H9 (cell line): ENCODE measurements around the gene TMED7. TPM values are rescaled to one million over a fixed set of nuclear protein-coding genes. Genes with fewer than 3 reads are reported as not detected.

Experiments used
- DNase-seq: peaks from one replicate; pipeline ENCODE4 v3.0.0-alpha.2; 2017
- H2AFZ ChIP-seq: one replicate; pipeline ENCODE4 v1.6.1; 2013; ENCODE audit warnings: mild to moderate bottlenecking, low read length, control low read depth, moderate library complexity
- H2AK5ac ChIP-seq: 2 replicates; pipeline ENCODE4 v1.6.1; 2013; ENCODE audit warnings: low read length, control low read depth, mixed read lengths; ENCODE audit not compliant: insufficient read length
- H2BK120ac ChIP-seq: one replicate; pipeline ENCODE4 v1.6.1; 2013; ENCODE audit warnings: low read depth, mild to moderate bottlenecking, low read length, control low read depth, inconsistent platforms; ENCODE audit not compliant: poor library complexity, severe bottlenecking
- H2BK12ac ChIP-seq: 2 replicates; pipeline ENCODE4 v1.6.1; 2013; ENCODE audit warnings: low read length, control low read depth, mixed read lengths, low read depth; ENCODE audit not compliant: insufficient read length
- H2BK15ac ChIP-seq: 2 replicates; pipeline ENCODE4 v1.6.1; 2013; ENCODE audit warnings: low read depth, low read length, control low read depth
- H2BK20ac ChIP-seq: one replicate; pipeline ENCODE4 v1.6.1; 2013; ENCODE audit warnings: low read depth, mild to moderate bottlenecking, low read length, control low read depth, inconsistent platforms; ENCODE audit not compliant: poor library complexity, severe bottlenecking
- H2BK5ac ChIP-seq: 2 replicates; pipeline ENCODE4 v1.6.1; 2013; ENCODE audit warnings: low read length, control low read depth, mixed read lengths; ENCODE audit not compliant: insufficient read length
- H3K14ac ChIP-seq: 2 replicates; pipeline ENCODE4 v1.6.1; 2013; ENCODE audit warnings: low read length, control low read depth; ENCODE audit not compliant: insufficient read depth
- H3K18ac ChIP-seq: 2 replicates; pipeline ENCODE4 v1.6.1; 2013; ENCODE audit warnings: low read depth, mild to moderate bottlenecking, mixed read lengths, low read length, control low read depth; ENCODE audit not compliant: insufficient read length
- H3K23ac ChIP-seq: 2 replicates; pipeline ENCODE4 v1.6.1; 2013; ENCODE audit warnings: low read length, control low read depth, mixed read lengths, low read depth; ENCODE audit not compliant: insufficient read length
- H3K23me2 ChIP-seq: 2 replicates; pipeline ENCODE4 v1.6.1; 2013; ENCODE audit warnings: low read depth, mild to moderate bottlenecking, mixed read lengths, low read length, control low read depth; ENCODE audit not compliant: insufficient read length, poor library complexity, severe bottlenecking
- H3K27ac ChIP-seq: 2 replicates; pipeline ENCODE4 v1.5.1; 2013; ENCODE audit warnings: low read length, control low read depth, mixed read lengths, low read depth; ENCODE audit not compliant: insufficient read length
- H3K27me3 ChIP-seq: 2 replicates; pipeline ENCODE4 v1.6.1; 2013; ENCODE audit warnings: low read length, control low read depth, inconsistent platforms; ENCODE audit not compliant: insufficient read depth
- H3K4ac ChIP-seq: 2 replicates; pipeline ENCODE4 v1.6.1; 2013; ENCODE audit warnings: low read depth, mild to moderate bottlenecking, control low read depth, inconsistent platforms, low read length, moderate library complexity
- H3K4me1 ChIP-seq: 2 replicates; pipeline ENCODE4 v1.6.1; 2013; ENCODE audit warnings: low read length, control low read depth, inconsistent platforms; ENCODE audit not compliant: insufficient read depth
- H3K4me2 ChIP-seq: 2 replicates; pipeline ENCODE4 v1.6.1; 2013; ENCODE audit warnings: low read length, control low read depth, mixed read lengths; ENCODE audit not compliant: insufficient read length, insufficient read depth
- H3K56ac ChIP-seq: 2 replicates; pipeline ENCODE4 v1.6.1; 2013; ENCODE audit warnings: low read depth, mild to moderate bottlenecking, mixed read lengths, low read length, control low read depth; ENCODE audit not compliant: insufficient read length
- H3K79me1 ChIP-seq: 2 replicates; pipeline ENCODE4 v1.6.1; 2013; ENCODE audit warnings: low read depth, mild to moderate bottlenecking, moderate library complexity, low read length, control low read depth, inconsistent platforms; ENCODE audit not compliant: insufficient read depth, poor library complexity, severe bottlenecking
- H3K79me2 ChIP-seq: 2 replicates; pipeline ENCODE4 v1.6.1; 2013; ENCODE audit warnings: low read length, control low read depth, inconsistent platforms; ENCODE audit not compliant: insufficient read depth
- H3K9ac ChIP-seq: 2 replicates; pipeline ENCODE4 v1.6.1; 2013; ENCODE audit warnings: low read length, control low read depth, mixed read lengths; ENCODE audit not compliant: insufficient read length; ENCODE audit errors: extremely low read depth
- H3K9me3 ChIP-seq: one replicate; pipeline ENCODE4 v1.6.1; 2013; ENCODE audit warnings: low read depth, low read length, inconsistent platforms; ENCODE audit not compliant: control insufficient read depth
- H3T11ph ChIP-seq: one replicate; pipeline ENCODE4 v1.6.1; 2013; ENCODE audit warnings: mild to moderate bottlenecking, low read length, control low read depth, inconsistent platforms
- H4K20me1 ChIP-seq: one replicate; pipeline ENCODE4 v1.6.1; 2013; ENCODE audit not compliant: control insufficient read depth, insufficient read length, insufficient read depth
- H4K5ac ChIP-seq: 2 replicates; pipeline ENCODE4 v1.6.1; 2013; ENCODE audit warnings: low read depth, mild to moderate bottlenecking, mixed read lengths, low read length, control low read depth; ENCODE audit not compliant: insufficient read length
- H4K8ac ChIP-seq: replicated peaks from 2 replicates; pipeline ENCODE4 v1.6.1; 2013; ENCODE audit warnings: low read length, control low read depth, mixed read lengths, low read depth; ENCODE audit not compliant: insufficient read length
- H4K91ac ChIP-seq: 2 replicates; pipeline ENCODE4 v1.6.1; 2013; ENCODE audit warnings: low read depth, mild to moderate bottlenecking, moderate library complexity, mixed read lengths, low read length, control low read depth; ENCODE audit not compliant: insufficient read length
- H3K27ac Mint-ChIP-seq, 3 experiments: 2 replicates in 2 of 3; 3 replicates in 1 of 3; pipeline ENCODE4 v1.8.0; 2020 to 2021; ENCODE audit warnings: mixed read lengths in 3 of 3, mild to moderate bottlenecking in 1 of 3, moderate library complexity in 1 of 3
- H3K27me3 Mint-ChIP-seq: 2 replicates; pipeline ENCODE4 v1.8.0; 2021; ENCODE audit warnings: low read depth, mild to moderate bottlenecking, moderate library complexity, mixed read lengths
- H3K36me3 Mint-ChIP-seq, 3 experiments: 2 replicates in 2 of 3; 3 replicates in 1 of 3; pipeline ENCODE4 v1.8.0; 2020 to 2021; ENCODE audit warnings: low read depth in 3 of 3, mixed read lengths in 3 of 3; ENCODE audit not compliant: insufficient read depth in 1 of 3
- H3K4me1 Mint-ChIP-seq, 2 experiments: 2 replicates each; pipeline ENCODE4 v1.8.0; 2020; ENCODE audit warnings: mixed read lengths in 2 of 2
- H3K4me3 Mint-ChIP-seq, 2 experiments: 2 replicates in 1 of 2; 3 replicates in 1 of 2; pipeline ENCODE4 v1.8.0; 2020 to 2021; ENCODE audit warnings: mild to moderate bottlenecking in 2 of 2, mixed read lengths in 2 of 2, moderate library complexity in 1 of 2
- H3K9me3 Mint-ChIP-seq, 2 experiments: 2 replicates in 1 of 2; 3 replicates in 1 of 2; pipeline ENCODE4 v1.8.0; 2020; ENCODE audit warnings: mild to moderate bottlenecking in 2 of 2, mixed read lengths in 2 of 2, moderate library complexity in 1 of 2
- CTCF ChIP-seq: fragments of 200-600 bp; sonication (generic); conservative IDR thresholded peaks from 3 replicates; pipeline ENCODE4 v1.8.0; 2021; ENCODE audit warnings: antibody characterized with exemption, mild to moderate bottlenecking
- WGBS: extraction: QIAGEN DNeasy Blood & Tissue Kit; methylation state at CpG from one replicate; pipeline ENCODE4 v1.1.7; 2013; ENCODE audit warnings: missing lambda C conversion rate, low lambda C conversion rate, mixed read lengths; ENCODE audit not compliant: insufficient read length; ENCODE audit errors: extremely low coverage; 5-methylcytosine and 5-hydroxymethylcytosine counted together
- total RNA-seq: library from RNA; stranded (reverse); gene quantifications from 2 replicates; pipeline ENCODE4 v1.2.1, GENCODE V29; 2021

TMED7 gene
- total RNA-seq, 1 experiment from 2014 or later: 68.8 TPM

- Histone ChIP-seq H4K91ac (no peak overlapping the region), H4K20me1 (no peaks in the 10 kb centered on the region), H3K27ac (no peak overlapping the region), H3K9ac (no peak overlapping the region), H2BK12ac (no peak overlapping the region), H2BK120ac (no peak overlapping the region), H2BK15ac (no peak overlapping the region), H3K56ac (no peak overlapping the region), H3K4me1 (no peaks in the 10 kb centered on the region), H2BK5ac (no peak overlapping the region), H3K9me3 (no peaks in the 10 kb centered on the region), H2AFZ (no peak overlapping the region), H2AK5ac (no peak overlapping the region), H3K79me1 (no peaks in the 10 kb centered on the region), H3K79me2 (no peaks in the 10 kb centered on the region), H3K27me3 (no peaks in the 10 kb centered on the region), H2BK20ac (no peak overlapping the region), H3K18ac (no peak overlapping the region), H3K23ac (no peak overlapping the region), H3T11ph (no peak overlapping the region), H3K4ac (no peak overlapping the region), H3K14ac (no peak overlapping the region), H4K5ac (no peak overlapping the region), H3K23me2 (no peaks in the 10 kb centered on the region), H4K8ac (no peak overlapping the region), H3K4me2 (no peak overlapping the region)
- H3K9me3 Mint-ChIP-seq: no peaks in the 10 kb centered on the region
- TF ChIP-seq CTCF: peak; percentile 52
- no peak overlapping the region for H3K4me3 Mint-ChIP-seq
- peaks cover 9 to 12% of the 10 kb centered on the region in 2 experiments for H3K4me1 Mint-ChIP-seq
- no peaks in the 10 kb centered on the region for H3K27me3 Mint-ChIP-seq
- no CpG with 5 or more reads among the region's 5 CpGs for WGBS
- no peaks in the 10 kb centered on the region for H3K36me3 Mint-ChIP-seq
- peak overlapping the region in 2 of 3 experiments; percentile 32 to 59; a peak in 2 of 7 replicates for H3K27ac Mint-ChIP-seq
- peak; percentile 47 for DNase-seq
These were observed 54.4 kb downstream of the TMED7 start for GRCh38 chr5:115571441-115571878.
